NB4 (cell line): ENCODE data around the gene STX1A.
A peak's percentile ranks its signal among the peaks of the same experiment; 100 is the strongest.

Source experiments
- CTCF ChIP-seq: IDR thresholded peaks from one replicate; pipeline ENCODE4 v1.5.1; 2012; ENCODE audit warnings: low read depth, low read length
- POLR2A ChIP-seq: IDR thresholded peaks from 2 replicates; pipeline ENCODE4 v1.6.1; 2011; ENCODE audit warnings: mild to moderate bottlenecking; ENCODE audit not compliant: insufficient read length; ENCODE audit errors: extremely low read depth

GRCh38 chr7:73738612-73739386 lies 19.3 kb upstream of the STX1A start, which contains the start of gene ABHD11:
- TF ChIP-seq CTCF (no peak), POLR2A (peak; percentile 94)
